ENCODE data around the gene SVOPL.

The SVOPL gene

GRCh38 chr7:138608275-138608674 lies 92.9 kb downstream of the SVOPL start:
- no peak for DNase-seq

- no peak for DNase-seq
These were observed 93.7 kb downstream of the SVOPL start for GRCh38 chr7:138607216-138608126.

- no peak for DNase-seq
These were observed 94.9 kb downstream of the SVOPL start for GRCh38 chr7:138606236-138606635.

DNA sequence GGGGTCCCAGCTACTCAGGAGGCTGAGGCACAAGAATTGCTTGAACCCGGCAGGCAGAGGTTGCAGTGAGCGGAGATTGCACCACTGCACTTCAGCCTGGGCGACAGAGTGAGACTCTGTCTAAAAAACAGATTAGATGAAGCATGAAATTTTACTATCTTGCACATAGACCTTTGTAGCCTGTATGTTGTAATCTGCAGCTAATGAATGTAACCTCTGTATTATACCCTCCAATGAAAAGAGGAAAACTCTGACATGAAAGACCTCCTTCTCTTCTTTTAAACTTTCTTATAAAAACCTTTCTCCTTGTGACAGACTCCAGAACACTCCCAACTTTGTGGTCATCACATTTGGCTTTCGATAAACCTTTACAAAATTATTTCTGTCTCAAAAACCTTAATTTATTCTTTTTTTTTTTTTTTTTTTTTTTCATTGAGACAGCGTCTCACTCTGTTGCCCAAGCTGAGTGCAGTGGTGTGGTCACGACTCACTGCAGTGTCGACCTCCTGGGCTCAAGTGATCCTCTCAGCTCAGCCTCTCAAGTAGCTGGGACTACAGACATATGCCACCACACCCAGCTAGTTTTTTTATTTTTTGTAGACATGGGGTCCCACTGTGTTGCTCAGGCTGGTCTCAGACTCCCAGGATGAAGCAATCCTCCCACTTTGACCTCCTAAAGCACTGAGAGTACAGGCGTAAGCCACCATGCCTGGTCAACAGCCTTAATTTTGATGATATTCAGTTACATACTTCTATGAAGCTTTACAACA lies 97.4 kb downstream of the SVOPL start:
- no peak for DNase-seq

GRCh38 chr7:138602451-138602850 lies 98.7 kb downstream of the SVOPL start:
- DNase-seq = no peak

- no peak for DNase-seq
These were observed 105.7 kb downstream of the SVOPL start for GRCh38 chr7:138595454-138595853.

- no peak for DNase-seq
These were observed 111.0 kb downstream of the SVOPL start for GRCh38 chr7:138590154-138590553.

- no peak for DNase-seq
These were observed 112.2 kb downstream of the SVOPL start for GRCh38 chr7:138588986-138589385.

- DNase-seq = no peak
These were observed 113.7 kb downstream of the SVOPL start for GRCh38 chr7:138587485-138587884.

- DNase-seq = no peak
These were observed 115.7 kb downstream of the SVOPL start for GRCh38 chr7:138585283-138585993.

DNA sequence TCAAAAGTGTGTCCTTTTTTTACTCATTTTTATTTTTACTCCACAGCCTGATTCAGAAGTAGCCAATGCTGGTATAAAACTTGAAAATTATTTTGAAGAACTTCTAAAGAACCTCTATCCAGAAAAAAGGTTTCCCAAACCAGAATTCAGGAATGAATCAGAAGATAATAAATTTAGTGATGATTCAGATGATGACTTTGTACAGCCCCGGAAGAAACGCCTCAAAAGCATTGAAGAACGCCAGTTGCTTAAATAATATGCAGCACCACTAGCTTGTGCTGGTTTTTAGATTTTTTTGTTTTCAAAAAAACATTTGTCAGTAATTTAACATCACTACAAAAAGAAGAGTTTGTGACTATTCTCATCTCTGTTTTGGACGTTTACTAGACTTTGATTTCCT lies 116.5 kb downstream of the SVOPL start:
- DNase-seq = no peak

- no peak for DNase-seq
These were observed 116.9 kb downstream of the SVOPL start for GRCh38 chr7:138584283-138584682.

- DNase-seq = no peak
These were observed 120.1 kb downstream of the SVOPL start for GRCh38 chr7:138581065-138581464.

DNA sequence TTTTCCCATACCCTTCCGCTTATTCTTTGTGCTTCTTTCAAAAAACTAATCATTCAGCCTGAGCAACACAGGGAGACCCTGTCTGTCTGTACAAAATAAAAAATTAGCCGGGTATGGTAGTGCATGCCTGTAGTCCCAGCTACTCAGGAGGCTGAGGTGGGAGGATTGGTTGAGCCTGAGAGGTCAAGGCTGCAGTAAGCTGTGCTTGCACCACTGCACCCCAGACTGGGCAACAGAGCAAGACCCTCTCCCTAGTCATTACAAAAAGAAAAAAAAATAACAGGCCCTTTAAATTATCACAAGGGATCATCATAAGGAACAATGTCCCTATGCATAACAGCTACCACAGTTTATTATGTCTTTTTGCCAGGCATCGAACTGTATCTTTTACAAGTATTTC lies 121.5 kb downstream of the SVOPL start:
- no peak for DNase-seq

GRCh38 chr7:138579136-138579535 lies 122.0 kb downstream of the SVOPL start:
- no peak for DNase-seq

DNA sequence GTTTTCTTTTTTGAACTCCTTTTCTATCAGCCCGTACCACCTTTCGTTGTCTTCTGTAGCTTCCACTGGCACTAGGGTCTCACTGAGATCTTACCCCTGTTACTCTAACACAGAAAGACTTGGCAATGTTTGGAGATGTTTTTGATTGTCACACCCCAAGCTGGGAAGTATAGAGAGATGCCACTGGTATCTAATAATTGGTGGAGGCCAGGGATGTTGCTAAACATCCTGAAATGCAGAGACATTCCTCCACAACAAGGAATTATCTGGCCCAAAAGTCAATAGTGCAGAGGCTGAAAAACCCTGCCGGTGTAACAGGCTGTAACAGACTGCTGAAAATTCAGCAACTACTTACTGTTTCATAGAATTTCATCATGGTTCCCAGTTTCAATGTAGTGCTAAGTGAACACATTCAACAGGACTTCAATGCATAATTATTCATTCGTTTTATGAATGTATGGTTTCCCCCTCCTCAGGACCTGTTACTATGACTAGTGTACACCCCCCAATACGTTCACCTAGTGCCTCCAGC lies 125.2 kb downstream of the SVOPL start:
- DNase-seq = no peak

GRCh38 chr7:138573741-138574140 lies 127.4 kb downstream of the SVOPL start:
- no peak for DNase-seq

DNA sequence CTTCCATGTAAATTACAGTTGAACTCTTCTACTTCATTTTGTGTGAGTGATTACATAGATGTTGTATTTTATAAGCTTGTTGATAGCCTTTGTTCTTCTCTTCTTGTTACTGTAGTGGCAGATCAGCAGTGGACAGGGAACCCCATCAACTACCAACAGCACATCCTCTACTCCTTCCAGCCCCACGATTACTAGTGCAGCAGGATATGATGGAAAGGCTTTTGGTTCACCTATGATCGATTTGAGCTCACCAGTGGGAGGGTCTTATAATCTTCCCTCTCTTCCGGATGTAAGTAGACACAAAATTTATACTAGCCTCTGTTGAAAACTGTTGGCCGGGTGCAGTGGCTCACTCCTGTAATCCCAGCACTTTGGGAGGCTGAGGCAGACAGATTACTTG lies 130.4 kb downstream of the SVOPL start:
- no peak for DNase-seq

DNA sequence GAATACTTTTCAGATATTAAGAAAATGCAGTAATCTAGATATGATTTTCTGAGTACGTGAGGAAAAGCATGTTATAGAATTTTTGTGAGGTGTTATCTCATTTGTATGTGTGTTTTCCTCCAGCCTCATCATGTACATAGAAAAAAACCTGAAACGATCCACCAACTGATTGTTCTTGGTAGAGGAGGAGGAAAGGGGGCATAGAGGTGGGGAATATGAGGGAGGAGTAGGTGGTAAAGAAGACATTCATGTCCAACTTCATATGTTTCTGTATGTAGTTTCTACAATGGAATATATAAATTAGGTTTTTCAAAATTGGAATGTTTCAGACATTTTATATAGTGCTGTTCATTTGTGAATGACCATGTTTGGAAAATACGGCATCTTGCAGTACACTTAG lies 131.7 kb downstream of the SVOPL start:
- no peak for DNase-seq

DNA sequence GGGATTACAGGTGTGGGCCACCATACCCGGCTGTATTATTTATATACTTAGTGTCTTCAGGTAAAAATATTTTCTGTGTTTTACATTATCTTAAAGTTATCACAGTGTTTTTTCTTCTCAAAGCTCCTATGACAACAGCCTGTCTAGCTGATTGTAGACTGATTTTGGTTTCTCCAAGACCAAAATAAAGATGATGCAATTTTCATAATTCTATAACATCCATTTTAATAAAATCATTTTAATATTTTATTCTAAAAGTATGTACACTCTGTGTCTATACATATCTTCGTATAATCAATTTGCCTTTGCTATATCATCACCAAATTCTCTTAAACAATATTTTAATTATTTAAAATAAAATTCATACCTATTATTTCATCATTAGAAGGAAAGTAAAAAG lies 132.5 kb downstream of the SVOPL start:
- DNase-seq = no peak

DNA sequence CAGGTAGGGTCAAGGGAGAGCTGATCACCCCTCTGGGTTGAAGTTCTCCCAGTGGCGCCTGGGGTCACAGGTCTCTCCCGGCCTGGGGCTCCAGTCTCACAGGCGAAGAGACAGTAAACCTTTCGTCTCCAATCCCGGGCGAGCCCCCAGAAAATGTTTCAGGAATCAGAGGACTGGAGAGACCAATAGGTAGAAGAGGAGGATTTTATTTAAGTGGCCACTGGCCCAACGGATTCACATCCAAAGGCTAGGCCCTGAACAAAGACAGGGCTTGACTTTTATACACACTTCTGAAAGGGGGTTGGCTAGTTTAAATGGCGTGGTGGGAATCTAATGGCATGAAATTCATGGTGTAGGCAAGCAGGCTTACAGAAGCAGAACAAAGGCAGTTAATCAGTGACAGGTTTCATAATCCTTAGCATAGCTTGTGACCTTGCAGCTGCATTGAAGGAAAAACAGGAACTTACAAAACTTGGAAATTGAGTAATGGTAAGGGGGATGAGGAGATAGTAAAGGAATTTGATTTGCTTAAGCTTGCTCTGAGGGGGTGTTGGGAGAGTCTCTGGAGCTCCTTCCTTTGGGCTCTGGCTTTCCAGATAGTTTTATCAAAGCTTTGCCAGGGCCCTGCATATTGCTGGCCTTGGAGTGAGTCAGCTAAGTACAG lies 135.6 kb downstream of the SVOPL start:
- DNase-seq = no peak

All from anterior cingulate cortex (tissue), 58 donors.